HG02678 (cell line): Measurements from ENCODE around the gene BLNK.
"Not testable (repeated sequence)": the region's sequence is repeated elsewhere in the genome, so short reads cannot be mapped to it uniquely, and the experiment has no call there.

ENCODE experiments used
- ATAC-seq: cut with Tn5 transposase; IDR thresholded peaks from one replicate; pipeline ENCODE4 v1.9.1; 2021; ENCODE audit warnings: mild to moderate bottlenecking, moderate library complexity; ENCODE audit not compliant: unreplicated experiment

The BLNK gene

GRCh38 chr10:96230527-96230926 lies 40.8 kb downstream of the BLNK start:
- no peak for ATAC-seq

- peak; percentile 49 for ATAC-seq
These were observed 41.8 kb downstream of the BLNK start for GRCh38 chr10:96229568-96230030.

- no peak for ATAC-seq
These were observed 42.9 kb downstream of the BLNK start for GRCh38 chr10:96228408-96228994.

GRCh38 chr10:96227206-96227605 lies 44.2 kb downstream of the BLNK start:
- no peak for ATAC-seq

- no peak for ATAC-seq
These were observed 46.2 kb downstream of the BLNK start for GRCh38 chr10:96225119-96225518.

- ATAC-seq: no peak
These were observed 48.5 kb downstream of the BLNK start for GRCh38 chr10:96222908-96223307.

GRCh38 chr10:96222441-96222840 lies 48.9 kb downstream of the BLNK start:
- no peak for ATAC-seq

GRCh38 chr10:96218826-96219225 lies 52.5 kb downstream of the BLNK start:
- no peak for ATAC-seq

- no peak for ATAC-seq
These were observed 53.7 kb downstream of the BLNK start for GRCh38 chr10:96217711-96218110.

- ATAC-seq: no peak
These were observed 54.6 kb downstream of the BLNK start for GRCh38 chr10:96216775-96217174.

GRCh38 chr10:96212911-96213310 lies 58.5 kb downstream of the BLNK start:
- ATAC-seq: no peak

- ATAC-seq: no peak
These were observed 59.6 kb downstream of the BLNK start for GRCh38 chr10:96211764-96212163.

- no peak for ATAC-seq
These were observed 62.4 kb downstream of the BLNK start for GRCh38 chr10:96208946-96209345.

- peak; percentile 70 for ATAC-seq
These were observed 63.1 kb downstream of the BLNK start for GRCh38 chr10:96208271-96208670.

GRCh38 chr10:96205580-96205979 lies 65.8 kb downstream of the BLNK start:
- no peak for ATAC-seq

- no peak for ATAC-seq
These were observed 69.8 kb downstream of the BLNK start for GRCh38 chr10:96201525-96201924.

GRCh38 chr10:96189505-96189904 lies 81.9 kb downstream of the BLNK start:
- not testable (repeated sequence) for ATAC-seq

- ATAC-seq: no peak
These were observed 82.5 kb downstream of the BLNK start for GRCh38 chr10:96188916-96189315.

GRCh38 chr10:96188421-96188820 lies 82.9 kb downstream of the BLNK start:
- ATAC-seq: no peak

- no peak for ATAC-seq
These were observed 94.4 kb downstream of the BLNK start for GRCh38 chr10:96176985-96177384.

- ATAC-seq: no peak
These were observed 98.7 kb downstream of the BLNK start for GRCh38 chr10:96172666-96173065.

GRCh38 chr10:96170230-96170629 lies 101.1 kb downstream of the BLNK start:
- ATAC-seq: no peak

GRCh38 chr10:96168546-96168945 lies 102.8 kb downstream of the BLNK start:
- no peak for ATAC-seq
